ENCODE results near the gene WDR41. TPM values are rescaled to one million over a fixed set of nuclear protein-coding genes. Genes with fewer than 3 reads are reported as not detected.
A peak's percentile ranks its signal among the peaks of the same experiment; 100 is the strongest.

WDR41 gene, protein sequence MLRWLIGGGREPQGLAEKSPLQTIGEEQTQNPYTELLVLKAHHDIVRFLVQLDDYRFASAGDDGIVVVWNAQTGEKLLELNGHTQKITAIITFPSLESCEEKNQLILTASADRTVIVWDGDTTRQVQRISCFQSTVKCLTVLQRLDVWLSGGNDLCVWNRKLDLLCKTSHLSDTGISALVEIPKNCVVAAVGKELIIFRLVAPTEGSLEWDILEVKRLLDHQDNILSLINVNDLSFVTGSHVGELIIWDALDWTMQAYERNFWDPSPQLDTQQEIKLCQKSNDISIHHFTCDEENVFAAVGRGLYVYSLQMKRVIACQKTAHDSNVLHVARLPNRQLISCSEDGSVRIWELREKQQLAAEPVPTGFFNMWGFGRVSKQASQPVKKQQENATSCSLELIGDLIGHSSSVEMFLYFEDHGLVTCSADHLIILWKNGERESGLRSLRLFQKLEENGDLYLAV
- 23.2 and 59.0 TPM in 2 replicates for total RNA-seq (2011; cell fraction: chromatin; rRNA removed; ENCODE audit: low replicate concordance)
- total RNA-seq (2011; cell fraction: nucleolus; rRNA removed): 14.2 and 15.0 TPM in 2 replicates
- total RNA-seq (2011; cell fraction: nucleoplasm; rRNA removed): 30.9 and 43.3 TPM in 2 replicates
- total RNA-seq (2014; rRNA removed) (33.6 and 36.0 TPM in 2 replicates), total RNA-seq (2014; rRNA removed; fragmentation: Illumina TruSeq; extraction: Trizol) (56.5 and 60.4 TPM in 2 replicates), total RNA-seq (2015; rRNA removed; fragmentation: Illumina TruSeq; extraction: Trizol) (46.1 and 48.0 TPM in 2 replicates), total RNA-seq (2021) (43.0 and 45.3 TPM in 2 replicates), polyA plus RNA-seq (2011; rRNA removed) (48.7 and 60.2 TPM in 2 replicates), polyA plus RNA-seq (2014; fragmentation: Illumina TruSeq; extraction: Trizol) (51.9 and 55.5 TPM in 2 replicates), polyA plus RNA-seq (2014; fragmentation: Nextera tagmentation; extraction: Ambion mirVana) (10 to 100 TPM; 66.2 to 67.2 TPM), polyA plus RNA-seq (2014; rRNA removed) (44.7 and 47.6 TPM in 2 replicates), polyA minus RNA-seq (2011; rRNA and poly(A)+ RNA removed) (89.9 and 93.7 TPM in 2 replicates), Bru-seq, nascent RNA (percentile 80 among the genes with signal in this experiment), BruChase-seq, experiment 1, labeled RNA remaining after a 2-hour chase (percentile 87 among the genes with signal in this experiment), BruChase-seq, experiment 2, labeled RNA remaining after a 6-hour chase (percentile 84 among the genes with signal in this experiment)
- polyA plus RNA-seq (2011; cell fraction: cytosol; rRNA removed): 16.6 and 25.3 TPM in 2 replicates
- 29.1 and 44.4 TPM in 2 replicates for polyA plus RNA-seq (2011; cell fraction: nucleus; rRNA removed)
- polyA plus RNA-seq (2012): 53.2 and 64.8 TPM in 2 replicates
- polyA minus RNA-seq (2011; cell fraction: cytosol; rRNA and poly(A)+ RNA removed): 31.4 and 36.0 TPM in 2 replicates
- polyA minus RNA-seq (2011; cell fraction: nucleus; rRNA and poly(A)+ RNA removed): 26.7 and 45.7 TPM in 2 replicates
- long read RNA-seq, experiment 1, transcript WDR41-201 (13 exons, 3,958 nt): major isoform, 105 of 177 reads
- long read RNA-seq, experiment 1, transcript WDR41-227 (11 exons, 1,507 nt): minor isoform, 6 of 177 reads
- long read RNA-seq, experiment 1, partial matches to known transcripts: 4 of 177 reads
- long read RNA-seq, experiment 1, other reads (novel, unspliced or antisense): 61 of 177 reads
- long read RNA-seq, experiment 2, transcript WDR41-201 (13 exons, 3,958 nt): major isoform, 13 of 39 reads
- long read RNA-seq, experiment 2, partial matches to known transcripts: 4 of 39 reads
- long read RNA-seq, experiment 2, other reads (novel, unspliced or antisense): 22 of 39 reads
- long read RNA-seq, experiment 3, transcript WDR41-201 (13 exons, 3,958 nt): major isoform, 38 of 62 reads
- long read RNA-seq, experiment 3, partial matches to known transcripts: 5 of 62 reads
- long read RNA-seq, experiment 3, other reads (novel, unspliced or antisense): 18 of 62 reads

- WGBS (ENCODE audit: insufficient coverage, low coverage, missing lambda C conversion rate): 1% methylated on average over 68 of the region's 90 CpGs
- Histone ChIP-seq H3K27me3 (ENCODE audit: control insufficient read depth in 2 of 2, insufficient read depth in 2 of 2, low read length in 2 of 2) (no peaks in the 10 kb centered on the region), H3K4me3 (peak within 1 kb of the TSS; percentile 66), H3K36me3 (ENCODE audit: control insufficient read depth, insufficient read depth, low read length) (peaks cover 7% of the 10 kb centered on the region), H3K9me3 (replicated peaks; ENCODE audit: control insufficient read depth, insufficient read depth, low read depth, low read length) (no peaks in the 10 kb centered on the region), H3K4me1 (replicated peaks in 1 of 2; ENCODE audit: control insufficient read depth in 2 of 2, insufficient read depth in 2 of 2, low read length in 2 of 2) (peaks cover 4 to 5% of the 10 kb centered on the region in 2 experiments; a peak in 1 of 5 replicates), H3K4me2 (ENCODE audit: insufficient read depth, low read length) (peak within 1 kb of the TSS; percentile 82), H3K27ac (ENCODE audit: extremely low read depth, low read depth, low read length) (peak within 1 kb of the TSS; percentile 78), H3K79me2 (ENCODE audit: control insufficient read depth, insufficient read depth, low read length) (peaks cover 21% of the 10 kb centered on the region), H3K9me1 (ENCODE audit: control insufficient read depth, insufficient read depth, low read length) (no peaks in the 10 kb centered on the region), H4K20me1 (replicated peaks; ENCODE audit: control insufficient read depth, insufficient read depth, low read length) (no peaks in the 10 kb centered on the region), H3K9ac (ENCODE audit: insufficient read depth in 1 of 2, low read depth in 2 of 2, low read length in 2 of 2) (peak within 1 kb of the TSS; percentile 86 to 96), H2AFZ (ENCODE audit: low read depth, low read length) (peak within 1 kb of the TSS; percentile 89)
- BruUV-seq (replicated peaks): no TSS peak
- CTCF ChIA-PET (ENCODE audit: low intra/inter-chr PET ratio): no interaction called here
- ATAC-seq: peak; percentile 96
- DNase-seq (ENCODE audit: extremely low read depth in 1 of 4, low spot score in 3 of 4): peak; percentile 87 to 92 (median 88)
- in situ Hi-C loops (cut with MboI) (no loop called here), intact Hi-C loops (cut with micrococcal nuclease) (loop anchor here (1.0 to 5.0 kb wide), 2 partner anchors 348 to 625 kb away; no protein-coding TSS in a partner anchor)
- peak; percentile 69 for FAIRE-seq
- POLR2A ChIA-PET: interaction anchor here (0.5 to 1.4 kb wide), 12 partner anchors 8 to 803 kb away, joined by 3 to 4 read pairs (median 3); partner anchors contain the start of gene AP3B1
- TF ChIP-seq ATF1 (CRISPR knock-in tag; IDR thresholded peaks at IDR 0.05) (no peak), ATF1 (tag; IDR thresholded peaks at IDR 0.05) (peak; percentile 68), TFAP4 (CRISPR knock-in tag; IDR thresholded peaks at IDR 0.05; ENCODE audit: borderline replicate concordance) (peak; percentile 80), ARID1B (IDR thresholded peaks at IDR 0.05) (no peak), MCM7 (IDR thresholded peaks at IDR 0.05) (no peak), TARDBP (IDR thresholded peaks at IDR 0.05) (0 out of 2 replicates have a peak, but pooled peaks have one; percentile 51), RBM22 (IDR thresholded peaks at IDR 0.05; ENCODE audit: low read depth, low read length, poor library complexity, severe bottlenecking) (no peak), ZKSCAN8 (CRISPR knock-in tag; IDR thresholded peaks at IDR 0.05) (no peak), NR3C1 (CRISPR knock-in tag; IDR thresholded peaks at IDR 0.05) (peak; percentile 82), PHB (CRISPR knock-in tag; IDR thresholded peaks at IDR 0.05) (no peak)
- TF ChIP-seq, protein P1, sequence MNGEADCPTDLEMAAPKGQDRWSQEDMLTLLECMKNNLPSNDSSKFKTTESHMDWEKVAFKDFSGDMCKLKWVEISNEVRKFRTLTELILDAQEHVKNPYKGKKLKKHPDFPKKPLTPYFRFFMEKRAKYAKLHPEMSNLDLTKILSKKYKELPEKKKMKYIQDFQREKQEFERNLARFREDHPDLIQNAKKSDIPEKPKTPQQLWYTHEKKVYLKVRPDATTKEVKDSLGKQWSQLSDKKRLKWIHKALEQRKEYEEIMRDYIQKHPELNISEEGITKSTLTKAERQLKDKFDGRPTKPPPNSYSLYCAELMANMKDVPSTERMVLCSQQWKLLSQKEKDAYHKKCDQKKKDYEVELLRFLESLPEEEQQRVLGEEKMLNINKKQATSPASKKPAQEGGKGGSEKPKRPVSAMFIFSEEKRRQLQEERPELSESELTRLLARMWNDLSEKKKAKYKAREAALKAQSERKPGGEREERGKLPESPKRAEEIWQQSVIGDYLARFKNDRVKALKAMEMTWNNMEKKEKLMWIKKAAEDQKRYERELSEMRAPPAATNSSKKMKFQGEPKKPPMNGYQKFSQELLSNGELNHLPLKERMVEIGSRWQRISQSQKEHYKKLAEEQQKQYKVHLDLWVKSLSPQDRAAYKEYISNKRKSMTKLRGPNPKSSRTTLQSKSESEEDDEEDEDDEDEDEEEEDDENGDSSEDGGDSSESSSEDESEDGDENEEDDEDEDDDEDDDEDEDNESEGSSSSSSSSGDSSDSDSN (IDR thresholded peaks at IDR 0.05; ENCODE audit: borderline replicate concordance in 1 of 2, low read depth in 2 of 2, low read length in 2 of 2): peak; percentile 77 to 85; a peak in 3 of 4 replicates
Measured at GRCh38 chr5:77491783-77492652, at the start of gene WDR41. Gene WDR41 (minus strand): TSS chr5:77492316. CDS start chr5:77492220, 96 bp downstream.

Measured in K562 (cell line).